Adrenal gland (tissue), 5 donors: ENCODE results near the gene DGKA.

Experiments
- POLR2A ChIP-seq, 2 donors: fragments of 450-650 bp; IDR thresholded peaks; one replicate each; pipeline ENCODE4 v1.6.1; 2017; ENCODE audit warnings: antibody characterized with exemption in 2 of 2, mild to moderate bottlenecking in 2 of 2, moderate library complexity in 1 of 2
- TF ChIP-seq, protein P1 (sequence below), 6 experiments: fragments of 450-650 bp in 4 of 6; fragments of 200-600 bp in 2 of 6; sonication (generic) in 1 of 6; IDR thresholded peaks; 1 replicate in 5 of 6; 2 replicates in 1 of 6; pipeline versions ENCODE4 v1.5.1 to v1.8.0; 2016 to 2021; ENCODE audit warnings: antibody characterized with exemption in 6 of 6, mild to moderate bottlenecking in 2 of 6, moderate library complexity in 1 of 6
- donor health status: DM: no; HTN: no; CAD: no.

GRCh38 chr12:55891310-55891709 is 39.7 kb upstream of the DGKA start:
- TF ChIP-seq, protein P1, sequence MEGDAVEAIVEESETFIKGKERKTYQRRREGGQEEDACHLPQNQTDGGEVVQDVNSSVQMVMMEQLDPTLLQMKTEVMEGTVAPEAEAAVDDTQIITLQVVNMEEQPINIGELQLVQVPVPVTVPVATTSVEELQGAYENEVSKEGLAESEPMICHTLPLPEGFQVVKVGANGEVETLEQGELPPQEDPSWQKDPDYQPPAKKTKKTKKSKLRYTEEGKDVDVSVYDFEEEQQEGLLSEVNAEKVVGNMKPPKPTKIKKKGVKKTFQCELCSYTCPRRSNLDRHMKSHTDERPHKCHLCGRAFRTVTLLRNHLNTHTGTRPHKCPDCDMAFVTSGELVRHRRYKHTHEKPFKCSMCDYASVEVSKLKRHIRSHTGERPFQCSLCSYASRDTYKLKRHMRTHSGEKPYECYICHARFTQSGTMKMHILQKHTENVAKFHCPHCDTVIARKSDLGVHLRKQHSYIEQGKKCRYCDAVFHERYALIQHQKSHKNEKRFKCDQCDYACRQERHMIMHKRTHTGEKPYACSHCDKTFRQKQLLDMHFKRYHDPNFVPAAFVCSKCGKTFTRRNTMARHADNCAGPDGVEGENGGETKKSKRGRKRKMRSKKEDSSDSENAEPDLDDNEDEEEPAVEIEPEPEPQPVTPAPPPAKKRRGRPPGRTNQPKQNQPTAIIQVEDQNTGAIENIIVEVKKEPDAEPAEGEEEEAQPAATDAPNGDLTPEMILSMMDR (IDR thresholded peaks at IDR 0.05): no peak
- TF ChIP-seq POLR2A (IDR thresholded peaks at IDR 0.05): no peak
